GM19043 (cell line): Measurements from ENCODE around the gene EZR.

Experiments used
- ATAC-seq: cut with Tn5 transposase; IDR thresholded peaks from one replicate; pipeline ENCODE4 v1.9.1; 2021; ENCODE audit warnings: low read depth; ENCODE audit not compliant: unreplicated experiment

EZR gene

DNA sequence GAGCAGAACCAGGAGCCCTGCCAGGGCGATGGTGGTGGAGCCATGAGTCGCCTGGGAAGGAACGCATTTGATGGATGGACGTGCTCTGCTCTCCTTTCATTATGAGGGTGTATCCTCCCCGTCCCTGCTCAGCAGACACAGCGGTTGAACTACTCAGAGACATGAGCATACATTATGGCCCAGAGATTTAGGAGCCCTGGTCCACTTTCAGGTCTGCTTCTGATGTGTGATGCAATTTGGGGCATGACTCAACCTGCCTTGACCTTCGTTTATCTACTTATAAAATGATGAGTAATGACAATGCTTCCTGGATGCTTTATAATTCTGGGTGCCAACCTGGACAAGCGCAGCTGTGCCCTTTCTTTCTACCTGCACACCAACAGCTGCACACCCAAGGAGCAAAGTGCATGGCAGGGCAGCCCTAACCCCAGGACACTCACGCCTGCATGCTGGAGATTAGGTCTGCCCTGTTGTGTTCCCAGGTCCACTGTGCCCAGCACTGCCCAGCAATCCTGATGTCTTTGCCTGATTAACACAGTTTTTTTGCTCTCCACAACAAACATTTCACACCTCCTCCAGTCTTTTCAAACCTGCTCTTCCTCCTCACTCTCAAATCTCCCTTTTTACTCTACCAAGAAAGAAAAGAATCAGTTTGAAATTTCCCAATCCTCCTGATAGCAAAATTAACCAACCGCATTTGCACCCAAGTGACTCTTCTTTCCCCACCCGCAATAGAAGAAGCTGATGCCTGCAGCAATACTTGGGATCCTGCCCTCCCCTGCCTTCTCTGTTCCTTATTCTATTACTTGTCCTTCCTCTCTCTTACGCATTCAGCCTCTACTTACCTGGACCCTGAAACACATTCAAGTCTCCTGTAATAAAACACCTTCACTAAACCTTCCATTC is 81.2 kb downstream of the EZR start:
- ATAC-seq = no peak

DNA sequence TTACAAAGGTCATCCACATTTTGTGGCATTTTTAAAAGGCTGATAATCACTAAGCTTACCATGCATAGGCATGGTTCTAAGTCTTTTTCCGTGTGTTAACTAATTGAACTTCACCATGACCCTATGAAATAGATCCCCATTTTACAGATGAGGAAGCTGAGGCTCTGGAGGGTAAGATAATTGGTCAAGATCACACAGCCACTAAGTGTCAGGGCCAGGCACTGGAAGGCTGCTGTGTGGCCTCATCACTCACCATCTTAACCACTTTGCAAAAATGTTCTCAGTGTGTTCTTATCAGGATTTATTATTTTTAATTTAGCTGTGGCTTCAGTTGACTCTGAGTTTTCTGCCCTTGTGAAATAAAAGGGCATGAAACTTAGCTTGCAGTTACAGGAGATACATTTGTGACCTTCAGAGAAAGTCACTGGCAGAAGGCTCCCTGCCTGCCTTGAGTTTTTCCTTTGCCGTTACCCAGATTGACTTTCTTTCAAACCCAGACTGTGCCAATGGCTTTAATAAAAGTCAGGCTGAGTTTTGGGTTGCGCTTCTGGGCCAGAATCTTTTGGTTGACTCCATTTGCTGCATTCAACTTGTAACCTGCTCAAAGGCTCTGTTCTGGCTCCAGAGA is 82.0 kb downstream of the EZR start:
- ATAC-seq = no peak

- ATAC-seq = no peak
These were observed 84.2 kb downstream of the EZR start for GRCh38 chr6:158735009-158735408.

DNA sequence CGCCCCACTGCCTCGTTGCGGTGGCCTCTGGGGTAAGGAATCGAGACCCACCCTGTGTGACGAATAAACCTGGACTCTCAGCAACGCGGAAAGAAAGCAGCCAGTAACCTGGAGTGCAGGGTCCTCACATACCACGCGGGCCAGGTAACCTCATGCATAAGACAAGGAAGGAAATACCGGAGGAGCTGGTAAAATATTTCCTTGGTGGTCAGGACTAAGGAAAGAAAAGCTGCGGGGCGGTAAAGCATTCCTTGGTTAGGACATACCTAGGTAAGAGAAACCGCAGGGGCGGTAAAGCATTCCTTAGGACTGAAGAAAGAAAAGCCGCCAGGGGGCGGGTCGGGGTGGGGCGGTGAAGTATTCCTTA is 88.6 kb downstream of the EZR start:
- ATAC-seq = no peak

DNA sequence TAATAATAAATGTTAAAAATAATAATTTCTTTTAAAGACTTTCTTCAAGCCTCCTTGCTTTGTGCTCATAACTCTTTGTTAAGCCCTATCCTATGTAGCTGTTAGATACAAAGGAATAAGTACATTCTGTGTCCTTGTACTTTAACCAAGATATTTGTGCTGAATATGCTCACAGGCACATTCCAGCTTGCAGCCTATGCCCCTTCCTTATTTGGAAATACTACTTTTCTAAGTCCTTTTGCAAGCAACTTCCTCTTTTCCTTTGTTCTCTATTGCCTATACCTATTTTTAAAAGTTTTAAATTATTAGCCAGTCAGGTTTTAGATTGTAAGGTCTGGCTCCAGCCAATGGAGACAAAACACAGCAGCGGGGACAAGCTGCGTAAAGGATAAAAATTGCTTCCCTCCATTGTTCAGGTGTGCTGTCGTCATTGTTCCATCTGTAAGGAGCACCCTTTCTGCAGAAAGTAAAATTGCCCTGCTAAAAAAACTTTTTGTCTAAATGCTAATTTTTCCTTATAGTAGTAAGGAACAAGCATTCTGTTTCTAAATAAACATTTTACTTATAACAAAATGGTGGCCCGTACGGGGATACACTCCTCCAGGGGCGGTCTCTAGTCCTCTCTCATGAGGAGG is 89.1 kb downstream of the EZR start:
- ATAC-seq = no peak

DNA sequence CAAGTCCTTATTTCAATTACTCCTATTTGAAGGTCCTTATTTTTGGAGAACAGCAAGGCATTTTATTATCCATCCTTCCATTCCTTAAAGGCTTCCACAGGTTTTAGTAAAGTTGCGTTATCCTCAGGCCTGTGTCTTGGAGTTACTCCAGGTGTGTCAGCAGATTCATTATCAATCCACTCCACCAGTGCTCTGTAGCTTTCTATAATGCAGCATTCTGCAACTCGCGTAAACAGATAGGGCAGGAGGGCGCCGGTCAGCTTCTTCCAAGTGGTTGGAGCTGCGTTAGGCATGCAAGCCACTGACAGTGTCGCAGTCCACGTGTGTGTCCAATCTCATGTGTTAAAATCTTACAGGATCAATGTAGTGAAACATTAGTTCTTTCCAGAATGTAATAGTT is 93.5 kb downstream of the EZR start:
- no peak for ATAC-seq

DNA sequence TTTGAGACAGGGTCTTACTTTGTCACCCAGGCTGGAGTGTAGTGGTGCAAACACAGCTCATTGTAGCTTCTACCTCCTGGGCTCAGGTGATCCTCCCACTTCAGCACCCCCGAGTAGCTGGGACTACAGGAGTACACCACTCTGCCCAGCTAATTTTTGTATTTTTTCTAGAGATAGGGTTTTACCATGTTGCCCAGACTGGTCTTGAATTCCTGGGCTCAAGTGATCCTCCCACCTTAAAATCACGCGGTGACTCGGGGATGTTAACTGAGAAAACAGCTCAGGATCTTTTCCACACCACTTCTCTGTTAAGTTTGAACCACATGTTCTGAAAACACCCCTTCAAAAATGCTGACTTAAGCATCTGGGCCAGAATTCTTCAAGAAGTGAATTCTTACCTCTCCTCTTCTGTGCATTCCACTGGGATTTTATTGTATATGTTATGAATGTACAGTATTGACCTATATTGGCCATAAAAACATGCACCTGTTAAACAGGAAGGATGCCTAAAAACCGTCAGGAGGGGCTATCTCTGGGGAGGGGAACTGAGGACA is 96.9 kb downstream of the EZR start:
- no peak for ATAC-seq

DNA sequence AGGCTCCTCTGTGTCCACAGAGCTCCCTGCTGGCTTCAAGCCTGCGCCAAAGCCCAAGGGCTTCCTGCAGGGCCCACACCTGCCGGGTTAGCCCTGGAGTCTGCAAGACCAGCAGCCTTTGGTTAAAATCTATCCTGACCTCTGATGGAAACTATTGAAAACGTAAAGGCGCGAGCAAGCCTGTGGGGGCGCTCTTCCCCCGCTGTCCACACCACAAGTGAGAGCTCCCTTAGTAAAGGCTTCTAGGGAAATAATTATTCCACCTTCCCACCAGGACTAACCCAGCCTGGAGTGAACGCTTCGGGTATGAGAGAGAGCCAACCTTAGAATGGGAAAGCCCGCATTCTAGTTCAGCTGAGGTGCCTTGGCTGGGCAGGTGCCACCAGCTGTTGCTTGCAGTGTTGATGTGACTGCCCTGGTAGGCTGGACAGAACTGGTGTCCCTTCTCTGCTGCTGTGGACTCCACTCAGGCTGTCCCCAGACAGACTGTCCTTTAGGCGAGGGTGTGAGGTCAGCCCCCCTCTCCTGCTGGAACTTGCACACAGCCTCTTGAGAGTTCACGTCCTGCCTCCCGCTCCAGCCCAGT is 100.6 kb downstream of the EZR start:
- no peak for ATAC-seq

DNA sequence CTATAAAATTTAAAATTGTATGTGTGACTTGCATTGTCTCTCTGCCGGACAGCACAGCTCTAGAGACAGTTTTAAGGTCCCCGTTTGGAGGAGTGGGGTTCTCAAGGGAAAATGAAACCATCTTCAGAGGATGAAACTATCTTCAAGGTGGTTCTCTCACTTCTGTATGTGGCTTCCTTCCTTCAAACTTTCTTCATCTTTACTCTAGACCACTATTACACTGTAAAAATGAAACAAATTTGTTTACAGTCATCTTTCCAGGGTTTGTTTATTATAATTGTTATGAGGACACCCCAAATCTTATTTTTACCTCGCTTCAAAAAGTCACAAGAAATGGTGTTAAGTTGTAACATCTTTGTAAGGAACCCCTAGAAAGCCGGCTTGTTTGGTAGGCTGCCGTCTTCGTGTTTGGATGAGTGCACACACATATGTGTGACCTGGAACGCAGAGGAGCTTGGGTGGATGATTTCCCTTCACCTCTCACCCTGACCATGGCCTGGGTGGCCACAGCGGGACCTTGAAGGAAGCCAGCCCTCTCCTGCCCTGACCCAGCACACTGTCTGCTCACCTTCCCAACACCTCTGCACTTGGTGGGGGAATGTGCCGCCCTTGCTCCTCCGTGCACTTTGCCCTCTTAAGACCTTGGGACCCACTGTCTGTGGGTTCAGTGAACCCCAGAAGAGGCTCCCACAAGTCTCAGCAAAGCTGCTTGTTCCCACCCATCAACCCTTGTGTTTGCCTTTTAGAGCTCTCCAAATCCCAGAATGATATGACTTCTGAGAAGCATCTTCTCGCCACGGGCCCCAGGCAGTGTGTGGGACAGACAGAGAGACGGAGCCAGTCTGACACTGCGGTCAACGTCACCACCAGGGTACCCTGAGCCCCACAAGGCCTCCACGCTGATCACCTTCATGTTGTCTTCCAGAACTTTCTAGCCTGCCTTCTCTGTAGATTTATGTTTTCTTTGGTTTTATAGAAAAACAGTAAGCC is 101.5 kb downstream of the EZR start:
- ATAC-seq = peak; percentile 59
